Measurements from ENCODE around the gene ESAM.
A peak's percentile ranks its signal among the peaks of the same experiment; 100 is the strongest.

Gene ESAM

GRCh38 chr11:124751741-124752470, 10.2 kb downstream of the ESAM start, which contains the start of gene VSIG2:
TSS of gene VSIG2 (minus strand) at chr11:124752255. CDS start at chr11:124752137, 118 bp downstream.
- DNase-seq: no peak

GRCh38 chr11:124751391-124751740, 10.7 kb downstream of the ESAM start:
- DNase-seq: no peak

GRCh38 chr11:124749912-124750311, 12.2 kb downstream of the ESAM start:
- DNase-seq: no peak

- DNase-seq: no peak
Observed at GRCh38 chr11:124748481-124749343, 13.4 kb downstream of the ESAM start.

GRCh38 chr11:124748100-124748418, 14.0 kb downstream of the ESAM start:
- DNase-seq: no peak

GRCh38 chr11:124747406-124748099, 14.5 kb downstream of the ESAM start:
- DNase-seq: no peak

GRCh38 chr11:124746621-124747243, 15.4 kb downstream of the ESAM start:
- peak; percentile 78 for DNase-seq

- peak; percentile 29 for DNase-seq
Observed at GRCh38 chr11:124745835-124746620, 16.1 kb downstream of the ESAM start.

GRCh38 chr11:124745270-124745834, 16.7 kb downstream of the ESAM start:
- no peak for DNase-seq

- DNase-seq: no peak
Observed at GRCh38 chr11:124743050-124743449, 19.0 kb downstream of the ESAM start.

- DNase-seq: no peak
Observed at GRCh38 chr11:124742555-124742954, 19.5 kb downstream of the ESAM start.

GRCh38 chr11:124740277-124740882, 21.7 kb downstream of the ESAM start:
- peak; percentile 54 for DNase-seq

- DNase-seq: peak; percentile 81
Observed at GRCh38 chr11:124739479-124740276, 22.4 kb downstream of the ESAM start, which contains the start of gene NRGN. TSS of gene NRGN (plus strand) at chr11:124739942. CDS start at chr11:124740085, 143 bp downstream.

GRCh38 chr11:124738713-124739478, 23.2 kb downstream of the ESAM start:
- no peak for DNase-seq

GRCh38 chr11:124737638-124738305, 24.3 kb downstream of the ESAM start:
- DNase-seq: no peak

GRCh38 chr11:124736736-124737135, 25.4 kb downstream of the ESAM start:
- no peak for DNase-seq

- DNase-seq: no peak
Observed at GRCh38 chr11:124732230-124732629, 29.9 kb downstream of the ESAM start.

GRCh38 chr11:124729571-124729970, 32.5 kb downstream of the ESAM start:
- DNase-seq: no peak

GRCh38 chr11:124728134-124728533, 34.0 kb downstream of the ESAM start:
- no peak for DNase-seq
